MM.1S (cell line): ENCODE measurements around the gene AGPAT3.

Experiments used
- DNase-seq: peaks from one replicate; pipeline ENCODE4 v3.0.0-alpha.2; 2015
- H2AFZ ChIP-seq: fragments of 300-600 bp; sonication (generic); 2 replicates; pipeline ENCODE4 v1.6.0; 2016; ENCODE audit warnings: antibody characterized with exemption, low read length
- H3F3A ChIP-seq: fragments of 300-600 bp; sonication (generic); 2 replicates; pipeline ENCODE4 v1.6.1; 2016; ENCODE audit warnings: mild to moderate bottlenecking, antibody characterized with exemption, low read length, moderate library complexity, mixed read lengths; ENCODE audit not compliant: insufficient read depth
- H3K27ac ChIP-seq: fragments of 300-600 bp; sonication (generic); 2 replicates; pipeline ENCODE4 v1.5.1; 2016; ENCODE audit warnings: mild to moderate bottlenecking, low read length
- H3K27me3 ChIP-seq: fragments of 300-600 bp; sonication (generic); replicated peaks from 2 replicates; pipeline ENCODE4 v1.6.0; 2016; ENCODE audit warnings: low read length; ENCODE audit not compliant: insufficient read depth
- H3K36me3 ChIP-seq: fragments of 300-600 bp; sonication (generic); replicated peaks from 2 replicates; pipeline ENCODE4 v1.6.1; 2016; ENCODE audit warnings: mild to moderate bottlenecking, low read length, mixed read lengths; ENCODE audit not compliant: insufficient read depth
- H3K4me1 ChIP-seq: fragments of 300-600 bp; sonication (generic); 2 replicates; pipeline ENCODE4 v1.6.1; 2016; ENCODE audit warnings: low read length, mixed read lengths
- H3K4me2 ChIP-seq: fragments of 300-600 bp; sonication (generic); 2 replicates; pipeline ENCODE4 v1.6.0; 2016; ENCODE audit warnings: low read depth, low read length
- H3K4me3 ChIP-seq: fragments of 300-600 bp; sonication (generic); 2 replicates; pipeline ENCODE4 v1.5.1; 2016; ENCODE audit warnings: low read length, mixed read lengths
- H3K79me2 ChIP-seq: fragments of 300-600 bp; sonication (generic); 2 replicates; pipeline ENCODE4 v1.6.1; 2016; ENCODE audit warnings: mixed run types, low read length, mixed read lengths
- H3K9ac ChIP-seq: fragments of 300-600 bp; sonication (generic); 2 replicates; pipeline ENCODE4 v1.6.1; 2016; ENCODE audit warnings: low read length, mixed read lengths
- H3K9me2 ChIP-seq: fragments of 300-600 bp; sonication (generic); replicated peaks from 2 replicates; pipeline ENCODE4 v1.6.1; 2016; ENCODE audit warnings: mild to moderate bottlenecking, low read length, mixed read lengths; ENCODE audit not compliant: insufficient read depth
- H3K9me3 ChIP-seq: fragments of 300-600 bp; sonication (generic); replicated peaks from 2 replicates; pipeline ENCODE4 v1.6.1; 2016; ENCODE audit warnings: mild to moderate bottlenecking, low read length, mixed read lengths; ENCODE audit not compliant: insufficient read depth
- H4K20me1 ChIP-seq: fragments of 300-600 bp; sonication (generic); 2 replicates; pipeline ENCODE4 v1.6.1; 2016; ENCODE audit warnings: mild to moderate bottlenecking, low read length, moderate library complexity, mixed read lengths; ENCODE audit not compliant: insufficient read depth
- EZH2 ChIP-seq: fragments of 300-600 bp; sonication (generic); optimal IDR thresholded peaks from 2 replicates; pipeline ENCODE3; 2017; ENCODE audit warnings: low read depth, mild to moderate bottlenecking, antibody characterized with exemption, low read length, mixed read lengths
- EZH2phosphoT487 ChIP-seq: fragments of 300-600 bp; sonication (generic); IDR thresholded peaks from 2 replicates; pipeline ENCODE4 v1.6.1; 2018; ENCODE audit warnings: antibody characterized with exemption, low read length
- TF ChIP-seq, protein P1 (sequence below): fragments of 300-600 bp; sonication (generic); IDR thresholded peaks from 2 replicates; pipeline ENCODE4 v1.5.1; 2016; ENCODE audit warnings: antibody characterized with exemption, low read length, mixed read lengths

AGPAT3 gene

DNA sequence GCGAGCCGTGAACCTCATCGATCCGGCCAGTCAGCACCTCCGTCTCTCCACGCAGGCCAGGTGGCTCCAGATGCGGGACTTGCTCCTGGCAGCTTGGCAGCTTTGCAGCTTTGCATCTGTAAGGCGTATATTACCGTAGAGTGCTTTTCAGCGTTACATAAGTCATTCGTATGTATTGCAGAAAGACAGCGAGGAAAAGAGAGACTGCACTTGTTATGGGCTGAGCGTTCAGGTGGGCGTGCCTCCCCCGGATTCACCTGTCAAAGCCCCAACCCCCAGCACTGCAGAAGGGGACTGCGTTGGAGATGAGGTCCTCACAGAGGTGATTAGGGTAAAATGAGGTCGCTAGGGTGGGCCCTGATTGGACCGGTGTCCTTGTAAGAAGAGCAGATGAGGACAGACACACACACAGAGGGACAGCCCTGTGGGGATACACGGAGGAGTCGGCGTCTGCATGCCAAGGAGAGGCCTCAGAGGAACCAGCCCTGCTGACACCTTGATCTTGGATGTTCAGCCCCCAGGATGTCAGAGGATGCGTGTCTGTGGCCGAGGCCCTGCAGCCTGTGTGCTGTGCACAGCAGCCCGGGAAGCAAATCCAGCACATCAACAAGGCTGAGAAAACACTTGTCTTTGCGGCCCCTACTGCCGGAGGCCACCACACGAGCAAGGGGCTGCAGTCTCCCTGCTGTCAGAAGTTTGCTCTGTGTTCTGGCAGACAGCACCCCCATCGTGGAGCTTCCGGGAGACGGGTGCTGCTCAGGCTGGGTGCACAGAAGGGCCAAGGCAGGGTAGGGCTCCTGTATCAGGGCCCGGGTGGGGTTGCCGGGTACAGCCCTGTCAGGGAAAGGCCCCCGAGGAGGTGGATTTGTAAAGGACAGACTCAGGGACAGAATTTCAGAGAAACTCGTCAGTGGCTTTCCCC lies 10.9 kb upstream of the AGPAT3 start:
- H3K9me2 ChIP-seq: no peaks in the 10 kb centered on the region
- H3K27me3 ChIP-seq: no peaks in the 10 kb centered on the region
- no peaks in the 10 kb centered on the region for H3K36me3 ChIP-seq
- peaks cover 11% of the 10 kb centered on the region for H3K4me1 ChIP-seq
- no peaks in the 10 kb centered on the region for H3K9me3 ChIP-seq
- TF ChIP-seq EZH2: no peak
- TF ChIP-seq, protein P1, sequence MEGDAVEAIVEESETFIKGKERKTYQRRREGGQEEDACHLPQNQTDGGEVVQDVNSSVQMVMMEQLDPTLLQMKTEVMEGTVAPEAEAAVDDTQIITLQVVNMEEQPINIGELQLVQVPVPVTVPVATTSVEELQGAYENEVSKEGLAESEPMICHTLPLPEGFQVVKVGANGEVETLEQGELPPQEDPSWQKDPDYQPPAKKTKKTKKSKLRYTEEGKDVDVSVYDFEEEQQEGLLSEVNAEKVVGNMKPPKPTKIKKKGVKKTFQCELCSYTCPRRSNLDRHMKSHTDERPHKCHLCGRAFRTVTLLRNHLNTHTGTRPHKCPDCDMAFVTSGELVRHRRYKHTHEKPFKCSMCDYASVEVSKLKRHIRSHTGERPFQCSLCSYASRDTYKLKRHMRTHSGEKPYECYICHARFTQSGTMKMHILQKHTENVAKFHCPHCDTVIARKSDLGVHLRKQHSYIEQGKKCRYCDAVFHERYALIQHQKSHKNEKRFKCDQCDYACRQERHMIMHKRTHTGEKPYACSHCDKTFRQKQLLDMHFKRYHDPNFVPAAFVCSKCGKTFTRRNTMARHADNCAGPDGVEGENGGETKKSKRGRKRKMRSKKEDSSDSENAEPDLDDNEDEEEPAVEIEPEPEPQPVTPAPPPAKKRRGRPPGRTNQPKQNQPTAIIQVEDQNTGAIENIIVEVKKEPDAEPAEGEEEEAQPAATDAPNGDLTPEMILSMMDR: no peak
- TF ChIP-seq EZH2phosphoT487: no peak
- no peak overlapping the region for H3K4me2 ChIP-seq
- no peaks in the 10 kb centered on the region for H3F3A ChIP-seq
- no peak overlapping the region for H3K4me3 ChIP-seq
- DNase-seq: no peak
- no peaks in the 10 kb centered on the region for H4K20me1 ChIP-seq
- H2AFZ ChIP-seq: no peak overlapping the region
- no peak overlapping the region for H3K9ac ChIP-seq
- no peak overlapping the region for H3K27ac ChIP-seq
- H3K79me2 ChIP-seq: no peaks in the 10 kb centered on the region

DNA sequence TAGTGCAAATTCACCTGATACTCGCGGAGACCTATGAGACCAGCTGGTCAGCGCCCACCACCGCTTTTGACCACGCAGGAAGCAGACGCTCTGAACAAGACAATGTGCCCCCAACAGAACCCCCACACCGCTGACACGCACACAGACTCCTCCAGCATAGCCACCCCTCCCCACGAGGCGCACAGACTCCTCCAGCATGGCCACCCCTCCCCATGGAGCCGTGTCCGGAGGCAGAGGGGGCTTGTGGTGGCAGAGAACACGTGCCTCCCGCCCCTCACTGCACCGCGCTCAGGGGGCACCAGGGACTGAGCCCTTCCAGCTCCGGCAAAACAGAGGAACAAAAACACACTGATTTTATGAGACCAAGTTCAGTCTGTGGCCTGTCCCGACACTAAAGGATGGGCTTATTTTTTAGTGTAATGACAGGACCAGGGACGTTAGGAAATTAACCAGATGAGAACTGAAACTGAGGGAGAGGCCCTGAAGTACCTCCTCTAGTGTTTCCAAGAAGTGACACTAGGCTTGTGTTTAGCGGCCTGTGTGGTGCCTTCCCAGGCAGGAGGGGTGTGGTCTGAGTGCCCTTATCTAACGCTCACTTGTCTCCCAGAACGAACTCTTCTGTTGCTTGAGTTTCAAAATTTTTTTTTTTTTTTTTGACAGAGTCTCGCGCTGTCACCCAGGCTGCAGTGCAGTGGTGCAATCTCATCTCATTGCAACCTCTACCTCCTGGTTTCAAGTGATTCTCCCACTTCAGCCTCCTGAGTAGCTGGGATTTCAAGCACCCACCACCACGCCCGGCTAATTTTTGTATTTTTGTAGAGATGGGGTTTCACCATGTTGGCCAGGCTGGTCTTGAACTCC lies 10.0 kb upstream of the AGPAT3 start:
- no peak overlapping the region for H3K9ac ChIP-seq
- H3K27ac ChIP-seq: no peak overlapping the region
- no peaks in the 10 kb centered on the region for H3K9me2 ChIP-seq
- H2AFZ ChIP-seq: peak overlapping the region; percentile 61
- H3K27me3 ChIP-seq: no peaks in the 10 kb centered on the region
- no peaks in the 10 kb centered on the region for H3F3A ChIP-seq
- TF ChIP-seq, protein P1: no peak
- peaks cover 11% of the 10 kb centered on the region for H3K4me1 ChIP-seq
- no peaks in the 10 kb centered on the region for H3K36me3 ChIP-seq
- peak; percentile 49 for DNase-seq
- no peak overlapping the region for H3K4me3 ChIP-seq
- no peaks in the 10 kb centered on the region for H4K20me1 ChIP-seq
- peak overlapping the region; percentile 31 for H3K4me2 ChIP-seq
- H3K9me3 ChIP-seq: no peaks in the 10 kb centered on the region
- H3K79me2 ChIP-seq: no peaks in the 10 kb centered on the region

DNA sequence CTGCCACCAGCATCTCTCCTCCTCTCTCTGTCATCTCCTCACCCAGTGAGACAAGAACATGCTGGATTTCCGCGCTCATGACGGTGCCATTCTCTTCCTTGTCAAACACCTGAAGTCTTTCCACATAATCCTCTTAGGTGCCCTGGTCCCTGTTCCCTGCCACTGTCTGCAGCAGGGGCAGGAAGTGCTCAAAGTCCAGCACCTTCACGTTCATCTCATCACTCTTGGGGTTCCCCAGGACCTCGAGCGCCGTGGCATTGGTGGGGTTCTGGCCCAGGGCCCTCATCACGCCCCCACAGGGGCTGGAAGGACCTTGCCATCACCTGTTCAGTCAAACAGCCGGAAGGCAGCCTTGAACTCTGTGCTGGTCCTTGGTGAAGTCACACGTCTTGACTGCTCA lies 9.1 kb upstream of the AGPAT3 start:
- TF ChIP-seq EZH2phosphoT487 (no peak), EZH2 (no peak)
- TF ChIP-seq, protein P1: no peak
- H3K4me1 ChIP-seq: peaks cover 11% of the 10 kb centered on the region
- no peaks in the 10 kb centered on the region for H3K79me2 ChIP-seq
- no peak for DNase-seq
- no peak overlapping the region for H3K4me3 ChIP-seq
- no peaks in the 10 kb centered on the region for H3K36me3 ChIP-seq
- no peaks in the 10 kb centered on the region for H3K9me2 ChIP-seq
- H3K9ac ChIP-seq: no peak overlapping the region
- no peak overlapping the region for H3K27ac ChIP-seq
- no peaks in the 10 kb centered on the region for H3K9me3 ChIP-seq
- H3K4me2 ChIP-seq: no peak overlapping the region
- no peaks in the 10 kb centered on the region for H4K20me1 ChIP-seq
- H3K27me3 ChIP-seq: no peaks in the 10 kb centered on the region
- no peak overlapping the region for H2AFZ ChIP-seq
- H3F3A ChIP-seq: no peaks in the 10 kb centered on the region
